Heart left ventricle (tissue), 13 donors: ENCODE measurements around the gene EVX1.

ENCODE experiments used
- CTCF ChIP-seq, 12 donors: fragments of 200-600 bp; sonication (generic) in 4 of 12; IDR thresholded peaks; one replicate each; pipeline versions ENCODE4 v1.5.0 to v1.8.0; 2018 to 2022; ENCODE audit warnings: antibody characterized with exemption in 12 of 12, mild to moderate bottlenecking in 5 of 12
- POLR2A ChIP-seq, 2 donors: fragments of 450-650 bp; IDR thresholded peaks; one replicate each; pipeline ENCODE4 v1.6.1; 2017; ENCODE audit warnings: antibody characterized with exemption in 2 of 2, mild to moderate bottlenecking in 2 of 2, moderate library complexity in 2 of 2
- donor health status: ischemic (EF 13 %, LVEDD 7.1; RV severe dilation, severe dysfunction).
- donor health status: DM: no; HTN: yes; CAD: no.
- donor health status: DM: no; HTN: no; CAD: no.
- donor health status: ischemic (EF 25% LVEDD 6.9; RV normal size, moderate dysfunction).
- donor health status: ischemic (EF 25% LVEDD 5.7; RV mildly dilated, moderate dysfunction).
- donor health status: ischemic (EF 35%, LVEDD 5.7; RV mildly dilated, moderate dysfunction).
- donor health status: nonischemic (EF 11% LVEDD 7.7; RV severe dilation, severe dysfunction).
- donor health status: DM: yes; HTN: yes; CAD: no.
- donor health status: PGD.
- donor health status: ischemic (EF 29% LVEDD 5.4; RV normal size, mild dysfunction).
- donor health status: nonischemic (EF 23%, LVEDD 6.1; RV moderate dilation, normal function).

GRCh38 chr7:27215356-27215755, 27.2 kb upstream of the EVX1 start:
- TF ChIP-seq CTCF (IDR thresholded peaks at IDR 0.05): no peak
- TF ChIP-seq POLR2A (IDR thresholded peaks at IDR 0.05): no peak
